GM21381 (cell line): ENCODE measurements around the gene NUCB1.

ENCODE experiments used
- ATAC-seq: cut with Tn5 transposase; IDR thresholded peaks from one replicate; pipeline ENCODE4 v1.9.1; 2021; ENCODE audit warnings: mild to moderate bottlenecking, moderate library complexity; ENCODE audit not compliant: unreplicated experiment

NUCB1 gene

DNA sequence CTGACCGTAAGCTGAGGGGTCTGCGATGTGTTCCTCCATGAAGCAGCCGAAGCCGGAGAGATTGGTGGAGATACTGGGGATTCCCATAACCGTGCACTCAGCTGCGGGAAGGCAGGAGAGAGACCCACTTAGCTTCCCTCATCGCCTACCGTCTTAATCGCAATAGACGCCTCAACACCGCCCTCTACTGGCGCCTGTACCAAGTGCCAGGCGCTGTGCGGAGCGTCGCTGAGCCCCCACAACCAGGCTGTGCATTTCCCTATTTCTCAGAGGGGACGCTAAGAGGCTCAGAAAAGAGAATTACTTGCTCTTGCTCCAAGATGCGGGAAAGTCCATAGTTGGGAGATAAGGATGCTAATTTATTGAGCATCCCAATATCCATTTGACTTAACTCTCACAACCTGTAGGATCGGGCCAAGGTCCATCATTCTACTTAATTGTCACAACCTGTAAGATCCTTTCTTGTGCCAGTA, 70.8 kb downstream of the NUCB1 start:
- no peak for ATAC-seq
